ENCODE data around the gene OBSCN.

The OBSCN gene

DNA sequence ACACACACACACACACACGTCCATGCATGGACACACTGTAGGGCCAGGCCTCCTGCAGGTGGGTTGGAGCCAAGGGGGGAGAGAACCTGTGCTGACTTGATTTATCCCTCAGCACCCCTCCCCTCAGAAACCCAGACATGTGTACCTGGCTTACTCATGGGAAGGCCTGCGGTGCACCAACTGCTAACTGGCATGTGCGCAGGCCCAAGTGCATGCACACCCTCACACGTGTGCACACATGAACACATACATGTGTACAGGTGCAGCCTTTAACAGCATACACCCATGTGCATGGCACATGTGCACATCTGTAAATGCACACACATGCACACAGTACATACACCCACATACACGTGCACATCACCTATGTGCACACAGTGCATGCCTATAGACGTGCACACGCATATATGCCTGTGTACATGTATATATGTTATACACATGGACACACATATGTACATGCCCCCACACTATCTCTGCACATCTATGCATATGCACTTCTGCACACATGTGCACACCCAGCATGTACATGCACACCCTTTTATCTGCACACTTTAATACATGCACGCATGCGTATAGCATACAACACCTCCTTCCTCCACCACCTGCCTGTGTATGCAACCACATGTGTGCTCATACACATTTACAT, 131.3 kb downstream of the OBSCN start:
- TF ChIP-seq, protein P1, sequence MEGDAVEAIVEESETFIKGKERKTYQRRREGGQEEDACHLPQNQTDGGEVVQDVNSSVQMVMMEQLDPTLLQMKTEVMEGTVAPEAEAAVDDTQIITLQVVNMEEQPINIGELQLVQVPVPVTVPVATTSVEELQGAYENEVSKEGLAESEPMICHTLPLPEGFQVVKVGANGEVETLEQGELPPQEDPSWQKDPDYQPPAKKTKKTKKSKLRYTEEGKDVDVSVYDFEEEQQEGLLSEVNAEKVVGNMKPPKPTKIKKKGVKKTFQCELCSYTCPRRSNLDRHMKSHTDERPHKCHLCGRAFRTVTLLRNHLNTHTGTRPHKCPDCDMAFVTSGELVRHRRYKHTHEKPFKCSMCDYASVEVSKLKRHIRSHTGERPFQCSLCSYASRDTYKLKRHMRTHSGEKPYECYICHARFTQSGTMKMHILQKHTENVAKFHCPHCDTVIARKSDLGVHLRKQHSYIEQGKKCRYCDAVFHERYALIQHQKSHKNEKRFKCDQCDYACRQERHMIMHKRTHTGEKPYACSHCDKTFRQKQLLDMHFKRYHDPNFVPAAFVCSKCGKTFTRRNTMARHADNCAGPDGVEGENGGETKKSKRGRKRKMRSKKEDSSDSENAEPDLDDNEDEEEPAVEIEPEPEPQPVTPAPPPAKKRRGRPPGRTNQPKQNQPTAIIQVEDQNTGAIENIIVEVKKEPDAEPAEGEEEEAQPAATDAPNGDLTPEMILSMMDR (IDR thresholded peaks at IDR 0.05), result no peak

DNA sequence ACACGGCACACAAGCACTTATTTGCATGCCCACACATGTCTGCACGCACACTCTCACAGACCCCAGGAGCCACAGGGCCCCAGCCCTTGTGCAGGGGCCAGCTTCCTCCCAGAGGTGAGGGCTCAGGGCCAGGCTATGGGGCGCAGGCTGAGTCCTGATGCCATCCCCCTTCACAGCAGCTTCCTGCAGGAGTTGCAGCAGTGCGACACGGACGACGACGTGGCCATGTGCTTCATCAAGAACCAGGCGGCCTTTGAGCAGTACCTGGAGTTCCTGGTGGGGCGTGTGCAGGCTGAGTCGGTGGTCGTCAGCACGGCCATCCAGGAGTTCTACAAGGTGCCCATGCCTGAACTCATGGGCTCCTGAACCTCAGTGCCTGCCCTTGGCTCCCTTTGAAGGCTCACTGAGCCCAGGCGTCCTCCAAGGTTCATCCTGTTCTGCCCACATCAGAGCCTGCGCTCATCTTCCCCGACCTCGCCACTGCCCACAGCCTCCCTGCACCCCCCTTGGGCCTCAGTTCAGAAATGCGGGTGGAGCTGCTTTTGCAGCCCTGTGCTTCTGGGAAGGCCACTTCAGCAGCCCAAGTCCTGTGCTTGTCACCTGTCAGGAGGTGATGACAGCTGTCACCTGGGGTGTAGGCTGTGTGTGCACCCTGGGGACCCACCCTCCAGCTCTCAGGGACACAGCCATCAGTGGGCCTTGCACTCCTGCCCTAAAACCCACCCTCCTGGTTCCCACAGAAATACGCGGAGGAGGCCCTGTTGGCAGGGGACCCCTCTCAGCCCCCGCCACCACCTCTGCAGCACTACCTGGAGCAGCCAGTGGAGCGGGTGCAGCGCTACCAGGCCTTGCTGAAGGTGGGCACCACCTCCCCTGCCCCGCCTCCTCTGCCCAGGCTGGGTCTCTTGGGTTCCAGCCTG, 132.2 kb downstream of the OBSCN start:
- TF ChIP-seq, protein P1 (IDR thresholded peaks at IDR 0.05), result no peak

DNA sequence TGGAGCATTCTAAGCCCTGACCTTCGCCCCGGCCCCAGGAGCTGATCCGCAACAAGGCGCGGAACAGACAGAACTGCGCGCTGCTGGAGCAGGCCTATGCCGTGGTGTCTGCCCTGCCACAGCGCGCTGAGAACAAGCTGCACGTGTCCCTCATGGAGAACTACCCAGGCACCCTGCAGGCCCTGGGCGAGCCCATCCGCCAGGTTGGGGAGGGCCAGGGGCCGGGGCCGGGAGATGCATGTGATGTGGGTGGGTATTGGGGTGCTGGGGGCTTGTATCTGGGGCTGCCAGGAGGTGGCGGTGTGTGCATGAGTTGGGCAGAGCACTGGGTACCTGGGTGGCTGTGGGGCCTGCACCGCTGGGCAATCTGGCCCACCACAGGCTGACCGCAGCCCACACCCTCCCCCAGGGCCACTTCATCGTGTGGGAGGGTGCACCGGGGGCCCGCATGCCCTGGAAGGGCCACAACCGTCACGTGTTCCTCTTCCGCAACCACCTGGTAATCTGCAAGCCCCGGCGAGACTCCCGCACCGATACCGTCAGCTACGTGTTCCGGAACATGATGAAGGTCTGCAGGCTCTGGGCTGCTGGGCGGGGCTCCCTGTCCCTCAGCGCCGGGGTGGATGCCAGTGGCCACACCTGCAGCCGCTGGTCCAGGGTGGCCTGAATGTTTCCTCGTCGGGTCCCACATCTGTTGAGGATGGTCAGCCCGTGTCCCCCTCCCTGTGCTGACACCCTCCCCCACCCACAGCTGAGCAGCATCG, 133.0 kb downstream of the OBSCN start:
- TF ChIP-seq, protein P1 (IDR thresholded peaks at IDR 0.05), result peak; percentile 60

DNA sequence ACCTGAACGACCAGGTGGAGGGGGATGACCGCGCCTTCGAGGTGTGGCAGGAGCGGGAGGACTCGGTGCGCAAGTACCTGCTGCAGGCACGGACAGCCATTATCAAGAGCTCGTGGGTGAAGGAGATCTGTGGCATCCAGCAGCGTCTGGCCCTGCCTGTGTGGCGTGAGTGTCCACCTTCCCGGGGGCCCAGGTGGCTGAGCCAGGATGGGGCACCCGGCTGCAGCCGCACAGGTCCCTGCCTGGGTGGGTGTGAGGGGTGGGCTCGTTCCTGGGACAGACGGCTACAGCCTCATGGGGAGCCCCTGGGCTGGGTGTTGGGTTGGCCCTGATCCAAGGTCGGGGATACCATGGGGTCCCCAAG, 133.6 kb downstream of the OBSCN start:
- TF ChIP-seq, protein P1 (IDR thresholded peaks at IDR 0.05), result no peak

DNA sequence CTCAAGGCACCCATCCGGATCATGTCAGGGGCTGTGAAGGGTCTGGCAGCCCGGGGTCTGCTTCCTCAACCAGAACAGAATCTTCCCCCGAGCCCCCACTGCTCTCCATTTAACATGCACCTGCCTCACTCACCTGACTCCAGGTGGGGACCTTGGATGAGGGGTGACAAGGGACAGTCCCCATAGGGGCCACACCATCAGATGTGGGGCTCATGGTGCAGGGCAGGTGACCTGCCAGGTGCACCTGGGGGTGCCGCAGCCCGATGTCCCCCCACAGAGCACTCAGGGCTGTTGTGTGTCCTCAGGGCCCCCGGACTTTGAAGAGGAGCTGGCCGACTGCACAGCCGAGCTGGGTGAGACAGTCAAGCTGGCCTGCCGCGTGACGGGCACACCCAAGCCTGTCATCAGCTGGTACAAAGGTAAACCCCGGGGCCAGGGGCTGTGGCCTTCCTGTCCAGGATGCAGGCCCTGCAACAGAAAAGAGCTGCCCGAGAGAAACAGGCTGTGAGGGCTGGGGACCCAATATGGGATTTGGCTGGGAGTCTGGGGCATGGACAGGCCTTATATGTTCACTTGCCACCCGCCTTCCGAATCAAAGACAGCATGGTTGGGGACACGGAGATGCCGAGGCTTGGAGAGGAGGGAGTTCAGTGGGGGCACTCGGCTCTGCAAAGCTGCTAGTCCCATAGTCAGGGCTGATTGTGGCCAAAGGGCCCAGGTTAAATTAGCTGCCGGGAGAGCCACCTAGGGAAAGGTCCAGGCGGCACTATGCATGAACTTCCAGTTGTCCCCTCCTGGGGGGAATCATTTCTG, 134.2 kb downstream of the OBSCN start:
- TF ChIP-seq, protein P1 (IDR thresholded peaks at IDR 0.05), result no peak

DNA sequence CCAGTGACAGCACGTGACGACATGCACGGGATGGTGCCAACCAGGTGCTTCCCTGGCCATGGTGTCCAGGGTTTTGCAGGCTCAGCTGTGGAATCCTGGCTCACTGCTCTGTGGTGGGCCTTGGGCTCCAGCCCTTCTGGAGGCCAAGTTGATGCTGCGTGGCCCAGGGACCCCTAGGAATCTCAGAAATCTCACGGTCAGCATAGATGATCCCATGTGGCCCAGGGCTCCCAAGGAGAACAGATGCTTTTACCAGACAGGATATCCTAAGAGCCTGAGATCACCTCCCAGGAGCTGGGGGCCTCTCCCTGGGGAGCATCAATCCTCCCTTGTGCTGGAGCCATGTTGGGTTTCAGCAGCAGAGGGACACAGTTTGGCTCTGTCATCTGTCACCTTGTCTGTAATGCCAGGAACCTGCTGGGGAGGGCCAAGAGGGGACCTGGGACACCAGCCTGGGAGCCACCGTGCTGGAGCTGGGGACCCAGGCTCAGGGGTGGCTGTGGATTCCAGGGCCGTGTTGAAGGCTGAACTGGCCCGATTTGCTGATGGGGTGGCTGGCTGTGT, 134.9 kb downstream of the OBSCN start:
- TF ChIP-seq, protein P1 (IDR thresholded peaks at IDR 0.05), result no peak

All from LNCAP (cell line).